Right atrium auricular region (tissue), 2 donors: Measurements from ENCODE around the gene OTOGL. TPM values are rescaled to one million over a fixed set of nuclear protein-coding genes. Genes with fewer than 3 reads are reported as not detected.
"Not testable (repeated sequence)": the region's sequence is repeated elsewhere in the genome, so short reads cannot be mapped to it uniquely, and the experiment has no call there.

Source experiments
- DNase-seq: peaks from one replicate; pipeline ENCODE4 v3.0.0-alpha.2; 2019; ENCODE audit warnings: low spot score
- H3K27ac ChIP-seq, 2 donors: fragments of 200-600 bp; sonication (generic); 1 replicate in 1 of 2; 2 replicates in 1 of 2; pipeline ENCODE4 v1.5.1; 2016 to 2019
- H3K27me3 ChIP-seq, 2 donors: fragments of 200-600 bp; sonication (generic); one replicate each; pipeline versions ENCODE4 v1.5.1 to v1.6.0; 2017 to 2019
- H3K36me3 ChIP-seq: fragments of 200-600 bp; sonication (generic); one replicate; pipeline ENCODE4 v1.5.1; 2016
- H3K4me1 ChIP-seq, 2 donors: fragments of 200-600 bp; sonication (generic); one replicate each; pipeline versions ENCODE4 v1.5.1 to v1.6.0; 2017 to 2019
- H3K4me3 ChIP-seq, 2 donors: fragments of 200-600 bp; sonication (generic); 1 replicate in 1 of 2; 2 replicates in 1 of 2; pipeline ENCODE4 v1.5.1; 2017 to 2019; ENCODE audit warnings: mild to moderate bottlenecking in 1 of 2, moderate library complexity in 1 of 2
- H3K9me3 ChIP-seq, 2 donors: fragments of 200-600 bp; sonication (generic); one replicate each; pipeline ENCODE4 v1.5.1; 2019
- CTCF ChIP-seq, 2 donors: fragments of 200-600 bp; sonication (generic); IDR thresholded peaks; one replicate each; pipeline ENCODE4 v1.5.1; 2019; ENCODE audit warnings: antibody characterized with exemption in 2 of 2
- total RNA-seq, 2 donors: library from RNA; depleted of rRNA; stranded (reverse); fragments of >200 nt; gene quantifications; one replicate each; pipeline ENCODE4 v1.1.0, GENCODE V29; 2016

OTOGL gene
- total RNA-seq, 2 donors from 2014 or later = 7.6 to 10.9 TPM

GRCh38 chr12:80293759-80294158, 194.4 kb downstream of the OTOGL start:
- no peak for DNase-seq
- H3K4me1 ChIP-seq = no peaks in the 10 kb centered on the region
- H3K36me3 ChIP-seq = no peaks in the 10 kb centered on the region
- no peaks in the 10 kb centered on the region for H3K27me3 ChIP-seq
- no peak for TF ChIP-seq CTCF (IDR thresholded peaks at IDR 0.05)
- H3K9me3 ChIP-seq = no peaks in the 10 kb centered on the region
- H3K4me3 ChIP-seq = no peak overlapping the region
- no peak overlapping the region for H3K27ac ChIP-seq

- TF ChIP-seq CTCF (IDR thresholded peaks at IDR 0.05) = no peak
- no peaks in the 10 kb centered on the region for H3K9me3 ChIP-seq
- DNase-seq = no peak
These were observed 199.9 kb downstream of the OTOGL start for GRCh38 chr12:80299219-80299618.

GRCh38 chr12:80299976-80300375, 200.6 kb downstream of the OTOGL start:
- no peak overlapping the region for H3K27ac ChIP-seq
- H3K4me1 ChIP-seq = no peaks in the 10 kb centered on the region
- TF ChIP-seq CTCF (IDR thresholded peaks at IDR 0.05) = no peak
- H3K9me3 ChIP-seq = no peaks in the 10 kb centered on the region
- no peak for DNase-seq
- H3K36me3 ChIP-seq = no peaks in the 10 kb centered on the region
- H3K27me3 ChIP-seq = no peaks in the 10 kb centered on the region
- no peak overlapping the region for H3K4me3 ChIP-seq

More at GRCh38 chr12:80299219-80299618, 199.9 kb downstream of the OTOGL start:
- Histone ChIP-seq H3K27ac (no peak overlapping the region), H3K4me3 (no peak overlapping the region), H3K27me3 (no peaks in the 10 kb centered on the region), H3K4me1 (no peaks in the 10 kb centered on the region), H3K36me3 (no peaks in the 10 kb centered on the region)

- H3K36me3 ChIP-seq, DNase-seq, H3K27me3 ChIP-seq, H3K4me1 ChIP-seq, H3K4me3 ChIP-seq, H3K27ac ChIP-seq, H3K9me3 ChIP-seq: not testable (repeated sequence)
These were observed 208.1 kb downstream of the OTOGL start for GRCh38 chr12:80307436-80307835.

- no peaks in the 10 kb centered on the region for H3K36me3 ChIP-seq
- H3K9me3 ChIP-seq = no peaks in the 10 kb centered on the region
- H3K4me1 ChIP-seq = no peaks in the 10 kb centered on the region
- H3K27me3 ChIP-seq = no peaks in the 10 kb centered on the region
- TF ChIP-seq CTCF (IDR thresholded peaks at IDR 0.05) = no peak
- H3K27ac ChIP-seq = no peak overlapping the region
- H3K4me3 ChIP-seq = no peak overlapping the region
- DNase-seq = no peak
These were observed 213.9 kb downstream of the OTOGL start for GRCh38 chr12:80313209-80313608.

DNA sequence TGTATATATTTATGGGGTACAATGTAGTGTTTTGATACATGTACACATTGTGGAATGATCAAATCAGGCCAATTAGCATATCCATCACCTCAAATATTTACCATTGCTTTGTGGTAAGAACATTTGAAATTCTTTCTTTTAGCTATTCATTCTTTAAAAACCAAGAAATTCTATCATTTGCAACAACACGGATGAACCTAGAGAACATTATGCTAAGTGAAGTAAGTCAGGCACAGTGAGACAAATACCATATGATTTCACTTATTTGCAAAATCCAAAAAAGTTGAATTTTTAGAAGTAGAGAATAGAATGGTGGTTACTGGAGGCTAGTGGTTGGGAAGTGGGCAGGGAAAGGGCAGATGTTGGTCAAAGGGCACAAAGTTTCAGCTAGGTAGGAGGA, 215.4 kb downstream of the OTOGL start:
- Histone ChIP-seq H3K27ac (no peak overlapping the region), H3K4me3 (no peak overlapping the region)

More for the DNA sequence above, 215.4 kb downstream of the OTOGL start:
- TF ChIP-seq CTCF (IDR thresholded peaks at IDR 0.05) = no peak
- no peaks in the 10 kb centered on the region for H3K36me3 ChIP-seq
- no peaks in the 10 kb centered on the region for H3K4me1 ChIP-seq
- H3K9me3 ChIP-seq = no peaks in the 10 kb centered on the region
- DNase-seq = no peak
- H3K27me3 ChIP-seq = no peaks in the 10 kb centered on the region
